ENCODE results near the gene ACSS3.

GRCh38 chr12:81270385-81270784 lies 192.5 kb downstream of the ACSS3 start:
- TF ChIP-seq POLR2AphosphoS5 (IDR thresholded peaks at IDR 0.05): no peak
- no peak for TF ChIP-seq POLR2A (IDR thresholded peaks at IDR 0.05)

Data from stomach (tissue), 4 donors.